DND-41 (cell line): ENCODE data around the gene ZNF3.

ENCODE experiments used
- ATAC-seq: fragments of 200-7000 bp; cut with Tn5 transposase; 3 replicates; pipeline ENCODE4 v1.9.1; 2021; ENCODE audit warnings: low read depth; ENCODE audit not compliant: insufficient read depth
- DNase-seq: peaks from one replicate; pipeline ENCODE4 v3.0.0-alpha.2; 2020
- H2AFZ ChIP-seq: 2 replicates; pipeline ENCODE4 v1.6.0; 2012; ENCODE audit warnings: low read depth, low read length
- H3K27ac ChIP-seq: 2 replicates; pipeline ENCODE4 v1.5.1; 2012; ENCODE audit warnings: low read length, inconsistent platforms
- H3K27me3 ChIP-seq: fragments of 200-600 bp; sonication (generic); 2 replicates; pipeline ENCODE4 v1.6.0; 2012; ENCODE audit warnings: low read length, mild to moderate bottlenecking, inconsistent platforms; ENCODE audit not compliant: insufficient read depth, poor library complexity
- H3K36me3 ChIP-seq: 2 replicates; pipeline ENCODE4 v1.5.1; 2012; ENCODE audit warnings: low read length, inconsistent platforms; ENCODE audit not compliant: insufficient read depth
- H3K4me1 ChIP-seq: 2 replicates; pipeline ENCODE4 v1.5.1; 2012; ENCODE audit warnings: mild to moderate bottlenecking, low read length; ENCODE audit not compliant: insufficient read depth
- H3K4me2 ChIP-seq: 2 replicates; pipeline ENCODE4 v1.6.0; 2012; ENCODE audit warnings: mild to moderate bottlenecking, moderate library complexity, low read length, inconsistent platforms; ENCODE audit not compliant: insufficient read depth
- H3K4me3 ChIP-seq, 2 experiments: fragments of 200-600 bp in 1 of 2; shearing (Covaris generic) in 1 of 2; 2 replicates each; pipeline ENCODE4 v1.5.1; 2012 to 2016; ENCODE audit warnings: inconsistent platforms in 2 of 2, low read length in 2 of 2, mild to moderate bottlenecking in 2 of 2, low read depth in 1 of 2, moderate library complexity in 1 of 2
- H3K79me2 ChIP-seq: 2 replicates; pipeline ENCODE4 v1.6.0; 2012; ENCODE audit warnings: low read length, inconsistent platforms; ENCODE audit not compliant: insufficient read depth
- H3K9ac ChIP-seq: 2 replicates; pipeline ENCODE4 v1.6.0; 2012; ENCODE audit warnings: low read depth, mild to moderate bottlenecking, inconsistent platforms, low read length, moderate library complexity
- H3K9me3 ChIP-seq: 2 replicates; pipeline ENCODE4 v1.5.1; 2012; ENCODE audit warnings: low read length, moderate library complexity, mild to moderate bottlenecking, inconsistent platforms; ENCODE audit not compliant: insufficient read depth, severe bottlenecking
- H4K20me1 ChIP-seq: 2 replicates; pipeline ENCODE4 v1.6.0; 2012; ENCODE audit warnings: low read length; ENCODE audit not compliant: insufficient read depth
- CTCF ChIP-seq: IDR thresholded peaks from 2 replicates; pipeline ENCODE4 v1.5.1; 2012; ENCODE audit warnings: borderline replicate concordance, low read length, moderate library complexity, mild to moderate bottlenecking; ENCODE audit not compliant: poor library complexity, severe bottlenecking; ENCODE audit errors: extremely low read depth
- EZH2 ChIP-seq: IDR thresholded peaks from 3 replicates; pipeline ENCODE4 v1.6.1; 2012; ENCODE audit warnings: borderline replicate concordance, low read depth, mild to moderate bottlenecking, moderate library complexity, low read length, inconsistent platforms; ENCODE audit not compliant: severe bottlenecking

Gene ZNF3

GRCh38 chr7:100053215-100053614, 28.3 kb downstream of the ZNF3 start:
- ATAC-seq = peak; percentile 33; the same call in 2 of the 3 replicates
- Histone ChIP-seq H3K27me3 (no peaks in the 10 kb centered on the region), H3K4me2 (no peak overlapping the region), H2AFZ (no peak overlapping the region), H3K36me3 (peaks cover 13% of the 10 kb centered on the region), H3K9ac (no peak overlapping the region), H3K79me2 (peaks cover 12% of the 10 kb centered on the region), H3K4me3 (no peak overlapping the region), H4K20me1 (no peaks in the 10 kb centered on the region), H3K27ac (no peak overlapping the region), H3K9me3 (no peaks in the 10 kb centered on the region), H3K4me1 (peaks cover 20% of the 10 kb centered on the region)
- peak; percentile 37 for DNase-seq
- TF ChIP-seq EZH2 = no peak
- peak; percentile 44 for TF ChIP-seq CTCF

GRCh38 chr7:100051611-100052010, 29.9 kb downstream of the ZNF3 start:
- Histone ChIP-seq H3K4me1 (peaks cover 20% of the 10 kb centered on the region), H3K9me3 (no peaks in the 10 kb centered on the region), H3K36me3 (no peaks in the 10 kb centered on the region; the same call in 1 of the 2 replicates), H3K79me2 (peaks cover 12% of the 10 kb centered on the region), H3K27ac (no peak overlapping the region), H3K4me2 (no peak overlapping the region), H3K4me3 (no peak overlapping the region), H3K9ac (no peak overlapping the region), H2AFZ (no peak overlapping the region), H3K27me3 (no peaks in the 10 kb centered on the region), H4K20me1 (no peaks in the 10 kb centered on the region)
- TF ChIP-seq EZH2 (no peak), CTCF (no peak)
- ATAC-seq (no peak), DNase-seq (no peak)

GRCh38 chr7:100049441-100050291, 31.9 kb downstream of the ZNF3 start, which contains the start of gene ZSCAN21:
Gene ZSCAN21, plus strand, starts transcription at chr7:100049774. Its CDS starts 7,233 bp downstream, at chr7:100057007.
- Histone ChIP-seq H3K36me3 (no peaks in the 10 kb centered on the region; the same call in 1 of the 2 replicates), H3K79me2 (peaks cover 12% of the 10 kb centered on the region), H3K27ac (peak within 1 kb of the TSS; percentile 85), H3K27me3 (no peaks in the 10 kb centered on the region), H4K20me1 (no peaks in the 10 kb centered on the region), H3K4me2 (peak within 1 kb of the TSS; percentile 85), H3K4me1 (peaks cover 20% of the 10 kb centered on the region), H3K9me3 (no peaks in the 10 kb centered on the region), H3K4me3 (peak within 1 kb of the TSS; percentile 57 to 95), H3K9ac (peak within 1 kb of the TSS; percentile 70), H2AFZ (peak within 1 kb of the TSS; percentile 94)
- ATAC-seq (peak; percentile 90), DNase-seq (peak; percentile 79)
- no peak for TF ChIP-seq EZH2
- TF ChIP-seq CTCF = peak; percentile 39
